Stimulated activated naive CD8-positive, alpha-beta T cell treated with anti-CD3 and anti-CD28 coated beads, Interleukin-15, Interleukin-2, amounts not matched to agents 100 U/mL and 50 U/mL, for 24 hours (primary cell): ENCODE data around the gene OR5AK2.
"Not testable (repeated sequence)": the region's sequence is repeated elsewhere in the genome, so short reads cannot be mapped to it uniquely, and the experiment has no call there.

Source experiments
- ATAC-seq: fragments of 150-1000 bp; cut with Tn5 transposase; one replicate; pipeline ENCODE4 v1.10.0; 2021
- DNase-seq: peaks from one replicate; pipeline ENCODE4 v3.0.0; 2021

Gene OR5AK2

DNA sequence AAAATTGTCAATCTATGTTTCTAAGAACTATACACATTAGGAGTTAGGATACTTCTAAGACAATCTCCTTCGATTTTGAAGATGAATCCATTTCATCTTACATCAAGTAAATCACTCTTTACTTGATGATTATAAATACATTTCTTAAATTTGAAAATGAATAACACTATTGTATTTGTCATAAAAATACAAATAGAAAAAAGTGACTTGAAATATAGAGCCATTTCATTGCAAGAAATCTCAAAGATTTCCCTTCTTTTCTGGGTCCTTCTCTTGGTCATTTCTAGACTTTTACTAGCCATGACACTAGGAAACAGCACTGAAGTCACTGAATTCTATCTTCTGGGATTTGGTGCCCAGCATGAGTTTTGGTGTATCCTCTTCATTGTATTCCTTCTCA lies at the start of gene OR5AK2:
Gene OR5AK2, plus strand, starts transcription at position 301 of the 400 bp plus-strand sequence. Its CDS starts 0 bp downstream, at position 301.
- ATAC-seq (no peak), DNase-seq (no peak)

DNA sequence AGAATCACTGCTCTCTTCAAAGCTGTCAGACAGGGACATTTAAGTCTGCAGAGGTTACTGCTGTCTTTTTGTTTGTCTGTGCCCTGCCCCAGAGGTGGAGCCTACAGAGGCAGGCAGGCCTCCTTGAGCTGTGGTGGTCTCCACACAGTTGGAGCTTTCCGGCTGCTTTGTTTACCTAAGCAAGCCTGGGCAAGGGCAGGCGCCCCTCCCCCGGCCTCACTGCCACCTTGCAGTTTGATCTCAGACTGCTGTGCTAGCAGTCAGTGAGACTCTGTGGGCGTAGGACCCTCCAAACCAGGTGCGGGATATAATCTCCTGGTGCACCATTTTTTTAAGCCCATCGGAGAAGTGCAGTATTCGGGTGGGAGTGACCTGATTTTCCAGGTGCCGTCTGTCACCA lies 43.2 kb upstream of the OR5AK2 start:
- ATAC-seq, DNase-seq: not testable (repeated sequence)

- ATAC-seq (no peak), DNase-seq (no peak)
Measured at GRCh38 chr11:56948991-56949515, 39.7 kb upstream of the OR5AK2 start.

DNA sequence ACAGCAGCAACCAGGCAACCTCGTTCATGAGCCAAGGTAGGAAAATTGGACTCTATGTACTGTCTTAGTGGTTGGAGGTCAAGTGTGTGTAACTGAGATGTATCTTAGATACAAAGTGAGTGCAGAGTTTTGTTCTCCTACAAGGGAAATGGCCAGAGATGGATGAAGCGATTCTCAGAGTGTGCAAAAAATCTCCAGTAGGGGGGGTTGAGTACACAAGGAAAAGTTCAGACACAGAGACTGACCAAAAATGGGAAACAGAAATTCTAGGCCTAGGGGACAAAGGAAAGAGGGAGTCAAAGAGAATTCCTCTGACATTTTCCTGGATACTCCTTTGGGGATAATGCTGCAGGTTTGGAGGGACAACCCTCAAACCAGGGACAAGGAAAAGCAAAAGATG lies 38.2 kb upstream of the OR5AK2 start:
- DNase-seq (no peak), ATAC-seq (no peak)

GRCh38 chr11:56953907-56954306 lies 34.8 kb upstream of the OR5AK2 start:
- ATAC-seq, DNase-seq: not testable (repeated sequence)

- DNase-seq (no peak), ATAC-seq (no peak)
Measured at GRCh38 chr11:56961609-56962008, 27.1 kb upstream of the OR5AK2 start.

DNA sequence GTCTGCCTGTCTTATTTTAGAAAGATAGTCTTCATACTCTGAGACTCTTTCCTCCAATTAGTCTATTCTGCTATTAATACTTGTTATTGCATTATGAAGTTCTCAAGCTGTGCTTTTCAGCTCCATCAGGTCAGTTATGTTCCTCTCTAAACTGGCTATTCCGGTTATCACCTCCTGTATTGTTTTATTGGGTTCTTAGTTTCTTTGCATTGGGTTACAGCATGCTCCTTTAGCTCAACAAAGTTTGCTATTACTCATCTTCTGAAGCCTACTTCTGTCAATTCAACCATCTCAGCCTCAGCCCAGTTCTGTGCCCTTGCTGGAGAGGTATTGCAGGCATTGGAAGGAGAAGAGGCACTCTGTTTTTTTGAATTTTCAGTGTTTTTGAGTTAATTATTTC lies 21.0 kb upstream of the OR5AK2 start:
- DNase-seq, result no peak
- ATAC-seq, result no peak

- no peak for ATAC-seq
- no peak for DNase-seq
Measured at GRCh38 chr11:56968524-56968923, 20.2 kb upstream of the OR5AK2 start.

- no peak for DNase-seq
- ATAC-seq, result no peak
Measured at GRCh38 chr11:56977314-56977713, 11.4 kb upstream of the OR5AK2 start.

DNA sequence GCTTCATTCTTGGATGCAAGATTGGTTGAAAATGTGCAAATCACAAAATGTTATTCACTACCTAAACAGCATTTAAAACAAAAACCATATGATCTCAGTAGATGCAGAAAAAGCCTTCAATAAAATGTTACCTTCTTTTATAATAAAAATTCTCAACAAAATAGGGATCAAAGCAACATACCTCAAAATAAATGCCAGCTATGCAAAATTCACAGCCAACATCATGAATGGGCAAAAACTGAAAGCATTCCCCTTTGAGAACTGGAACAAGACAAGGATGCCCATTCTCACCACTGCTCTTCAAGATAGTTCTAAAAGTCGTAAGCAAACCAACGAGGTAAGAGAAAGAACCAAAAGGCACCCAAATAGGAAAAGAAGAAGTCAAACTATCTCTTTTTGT lies 2.0 kb downstream of the OR5AK2 start:
- DNase-seq, result no peak
- ATAC-seq, result no peak

DNA sequence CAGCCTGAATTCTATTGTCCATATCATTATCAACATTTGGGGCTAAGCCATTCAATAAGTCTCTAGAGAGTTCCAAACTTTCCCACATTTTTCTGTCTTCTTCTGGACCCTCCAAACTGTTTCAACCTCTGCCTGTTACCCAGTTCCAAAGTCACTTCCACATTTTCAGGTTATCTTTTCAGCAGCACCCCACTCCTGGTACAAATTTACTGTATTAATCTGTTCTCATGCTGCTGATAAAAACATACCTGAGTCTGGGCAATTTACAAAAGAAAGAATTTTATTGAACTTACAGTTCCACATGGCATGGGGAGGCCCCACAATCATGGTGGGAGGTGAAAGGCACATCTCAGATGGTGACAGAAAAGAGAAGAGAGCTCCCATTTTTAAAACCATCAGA lies 5.8 kb downstream of the OR5AK2 start:
- ATAC-seq, result no peak

GRCh38 chr11:57001674-57002401 lies 13.1 kb downstream of the OR5AK2 start:
- no peak for ATAC-seq
- no peak for DNase-seq

More for the DNA sequence above, 5.8 kb downstream of the OR5AK2 start:
- no peak for DNase-seq

- ATAC-seq, result no peak
- DNase-seq, result no peak
Measured at GRCh38 chr11:57008373-57008772, 19.7 kb downstream of the OR5AK2 start.

DNA sequence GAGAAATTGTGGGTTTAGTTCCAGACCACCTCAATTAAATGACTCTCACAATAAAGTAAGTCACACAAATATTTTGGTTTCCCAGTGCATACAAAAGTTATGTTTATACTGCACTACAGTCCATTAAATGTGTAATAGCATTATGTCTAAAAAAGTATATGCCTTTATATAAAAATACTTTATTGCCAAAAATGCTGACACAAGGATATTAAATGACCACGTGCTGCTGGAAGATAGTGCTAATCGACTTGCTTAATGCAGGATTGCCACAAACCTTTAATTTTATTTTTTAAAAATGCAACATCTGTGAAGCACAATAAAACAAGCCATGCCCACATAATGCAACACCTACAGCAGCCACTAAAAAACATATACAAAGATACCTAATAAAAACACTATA lies 27.0 kb downstream of the OR5AK2 start:
- no peak for ATAC-seq

GRCh38 chr11:57031556-57031955 lies 42.8 kb downstream of the OR5AK2 start:
- DNase-seq (no peak), ATAC-seq (no peak)

More for the DNA sequence above, 27.0 kb downstream of the OR5AK2 start:
- no peak for DNase-seq
